Measurements from ENCODE around the gene CFAP221. TPM values are rescaled to one million over a fixed set of nuclear protein-coding genes. Genes with fewer than 3 reads are reported as not detected.

The CFAP221 gene
- total RNA-seq (2022; extraction: Qiagen RNA extraction): 0.14 to 0.40 TPM (median 0.26 TPM) in 5 replicates

DNA sequence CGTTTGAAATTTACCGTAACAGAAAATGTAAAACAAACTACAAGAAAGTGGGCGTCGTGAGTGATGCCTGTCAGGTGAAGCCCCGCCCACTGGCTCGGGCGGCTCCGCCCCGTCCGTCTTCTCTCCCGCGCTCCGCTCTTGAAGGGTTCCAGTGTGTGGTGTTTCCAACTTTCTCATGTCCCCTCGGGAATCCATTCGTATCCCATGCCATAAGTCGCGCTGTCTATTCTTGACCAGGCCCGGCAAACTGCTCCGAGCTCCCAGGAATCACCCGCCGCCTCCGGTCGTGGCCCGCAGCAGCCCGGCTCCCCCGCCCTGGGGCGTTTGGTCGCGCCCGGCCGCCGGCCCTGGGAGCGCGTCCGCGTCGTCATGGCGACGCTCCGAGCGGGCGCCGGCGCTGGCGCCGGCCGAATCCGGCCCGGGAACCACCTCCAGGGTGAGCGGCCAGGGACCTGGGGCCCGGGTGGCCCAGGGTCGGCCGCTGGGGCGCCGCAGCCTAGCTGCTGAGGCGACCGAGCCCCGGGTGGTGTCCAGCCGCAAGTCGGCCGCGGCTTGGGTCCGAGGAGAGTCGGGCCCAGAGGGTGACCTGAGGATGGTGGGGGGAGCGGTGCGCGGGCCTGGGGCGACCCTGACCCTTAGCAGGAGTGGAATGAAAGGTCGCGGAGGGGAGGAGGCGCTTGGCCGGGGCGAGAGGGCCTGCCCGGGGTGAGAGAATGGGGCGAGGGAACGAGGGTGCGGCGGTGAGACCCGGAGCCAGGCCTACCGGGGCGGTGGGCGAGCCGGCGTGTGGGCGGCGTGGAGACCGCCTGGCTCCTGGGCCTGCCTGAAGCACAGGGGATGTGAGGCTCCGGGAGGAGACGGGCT is at the start of gene CFAP221:
Gene CFAP221 (plus strand): TSS at position 375 of the 864 bp plus-strand sequence. CDS start 1,683 bp downstream, outside the sequence.

GRCh38 chr2:119523952-119524694 is 20.1 kb upstream of the CFAP221 start, which contains the start of gene SCTR:
TSS of gene SCTR (minus strand) at chr2:119524483. CDS start at chr2:119524226, 257 bp downstream.

Other genes starting within 250 kb of the CFAP221 start
- 10.6 to 12.8 TPM (median 11.3 TPM) in 5 replicates for gene C2orf76, start 177.6 kb upstream of the CFAP221 start, total RNA-seq (2022; extraction: Qiagen RNA extraction)
- 388 to 472 TPM (median 389 TPM) in 5 replicates for gene DBI, start 177.5 kb upstream of the CFAP221 start, total RNA-seq (2022; extraction: Qiagen RNA extraction)
- 2.1 to 2.8 TPM (median 2.6 TPM) in 5 replicates for gene TMEM37, start 112.6 kb upstream of the CFAP221 start, total RNA-seq (2022; extraction: Qiagen RNA extraction)
- 0.10 TPM in 1 of 5 replicates, not detected in the others for gene SCTR, start 20.0 kb upstream of the CFAP221 start, total RNA-seq (2022; extraction: Qiagen RNA extraction)
- gene TMEM177, start 134.8 kb downstream of the CFAP221 start, total RNA-seq (2022; extraction: Qiagen RNA extraction): 20.5 to 25.3 TPM (median 23.6 TPM) in 5 replicates
- gene PTPN4, start 215.5 kb downstream of the CFAP221 start, total RNA-seq (2022; extraction: Qiagen RNA extraction): 12.5 to 18.8 TPM (median 14.0 TPM) in 5 replicates